HG03135 (cell line): ENCODE data around the gene SLC35B4.
"Not testable (repeated sequence)": the region's sequence is repeated elsewhere in the genome, so short reads cannot be mapped to it uniquely, and the experiment has no call there.

Source experiments
- ATAC-seq: cut with Tn5 transposase; IDR thresholded peaks from one replicate; pipeline ENCODE4 v1.9.1; 2021; ENCODE audit warnings: mild to moderate bottlenecking, moderate library complexity; ENCODE audit not compliant: unreplicated experiment

SLC35B4 gene

DNA sequence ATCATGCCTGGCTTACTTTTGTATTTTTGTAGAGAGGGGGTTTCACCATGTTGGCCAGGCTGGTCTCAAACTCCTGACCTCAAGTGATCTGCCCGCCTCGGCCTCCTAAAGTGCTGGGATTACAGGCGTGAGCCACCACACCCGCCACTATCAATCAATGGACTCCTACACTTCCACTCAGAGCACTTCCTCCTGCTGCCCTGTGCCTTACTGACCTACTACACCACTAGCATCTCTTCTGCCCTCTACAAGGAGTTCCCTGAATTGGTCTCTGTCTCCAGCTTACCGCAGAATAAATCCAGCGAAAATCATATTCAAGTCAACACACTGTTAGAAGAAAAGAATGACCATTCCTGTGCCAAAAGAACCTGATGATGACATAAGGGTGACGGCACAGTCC, 20.7 kb downstream of the SLC35B4 start:
- ATAC-seq = not testable (repeated sequence)

DNA sequence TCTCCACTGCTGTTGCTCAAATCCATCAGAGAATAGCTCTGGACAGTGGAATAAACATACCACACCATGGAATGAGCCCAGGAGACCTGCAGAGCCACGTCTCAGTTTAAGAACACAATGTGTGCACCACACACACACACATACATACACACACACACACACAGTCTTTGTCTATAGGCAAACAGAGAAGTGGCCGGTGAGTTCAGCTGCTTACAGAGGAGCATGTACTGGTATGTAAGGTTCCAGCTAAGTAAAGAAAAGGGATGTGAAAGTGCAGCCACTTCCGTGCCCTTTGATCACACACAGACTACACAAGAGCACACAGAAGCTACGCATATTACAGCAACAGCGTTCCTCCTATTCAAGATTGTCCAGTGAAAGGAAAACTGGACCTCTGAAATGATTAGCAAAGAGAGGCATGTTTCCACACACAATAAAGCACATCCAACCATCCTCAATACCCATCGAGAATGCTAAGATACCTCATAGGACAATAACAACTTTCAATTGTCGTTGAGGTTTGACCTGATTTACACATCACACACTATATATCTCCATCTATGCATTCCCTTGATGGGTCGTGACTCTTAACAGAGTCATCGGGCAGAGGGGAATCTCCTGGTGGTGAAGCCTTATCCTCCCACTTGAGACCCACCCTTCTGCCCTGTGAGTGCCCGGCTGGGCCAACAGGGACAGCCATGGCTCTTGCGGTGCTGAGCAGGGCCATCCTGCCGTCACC, 23.6 kb downstream of the SLC35B4 start:
- ATAC-seq = peak; percentile 100

DNA sequence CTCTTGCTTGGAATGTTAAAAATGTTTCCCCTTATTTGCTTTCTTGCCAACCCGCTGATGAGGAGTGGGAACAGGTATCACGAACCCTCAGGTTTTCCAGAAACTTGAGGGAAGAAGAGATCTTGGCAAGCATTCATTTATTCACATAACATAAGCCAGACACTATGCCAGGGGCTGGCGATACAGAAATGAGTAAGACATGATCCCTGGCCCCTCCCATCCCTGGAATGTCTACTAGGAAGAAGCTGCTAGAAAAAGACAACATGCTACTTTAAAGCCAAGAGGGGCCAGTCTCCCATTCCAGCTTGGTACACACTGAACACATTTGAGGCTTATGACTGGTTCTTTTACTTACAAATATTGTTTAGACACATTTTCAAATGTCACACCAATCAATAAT, 26.4 kb downstream of the SLC35B4 start:
- ATAC-seq = no peak

DNA sequence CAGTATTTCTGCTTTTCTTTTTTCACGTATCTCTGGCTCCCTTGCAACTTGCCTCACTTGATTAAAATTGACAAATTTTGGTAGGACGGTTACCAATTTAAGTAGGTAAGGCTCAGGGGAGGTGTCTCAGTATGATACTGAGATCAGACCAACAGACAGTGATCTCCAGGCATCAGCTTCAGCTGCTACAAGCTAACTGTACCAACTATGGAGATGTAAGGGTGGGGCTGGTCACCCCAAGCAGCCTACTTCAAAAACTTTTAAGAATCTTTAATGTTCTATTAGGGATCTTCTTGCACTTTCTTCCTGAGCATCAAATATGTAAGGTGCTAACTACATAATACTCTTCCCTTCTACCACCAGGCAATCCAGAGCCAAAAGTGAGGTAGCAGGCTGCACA, 26.9 kb downstream of the SLC35B4 start:
- ATAC-seq = no peak

DNA sequence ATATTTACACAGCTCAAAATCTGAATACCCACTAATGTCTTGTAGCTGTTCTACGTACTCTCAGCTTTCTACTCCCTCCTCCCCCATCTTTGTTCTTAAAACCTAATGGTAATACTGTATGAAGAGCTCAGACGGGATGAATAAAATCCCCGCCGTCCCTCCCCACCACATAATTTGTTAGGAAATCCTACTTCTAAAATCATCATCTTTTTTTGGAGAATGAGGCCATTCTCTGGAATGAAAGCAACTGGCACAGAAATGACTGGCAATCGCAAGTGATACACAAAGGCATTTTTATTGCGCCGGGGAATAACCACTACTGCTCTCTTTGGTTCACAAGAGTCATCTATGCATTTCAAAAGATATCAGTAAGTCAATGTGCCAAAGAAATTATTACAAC, 27.3 kb downstream of the SLC35B4 start:
- no peak for ATAC-seq

DNA sequence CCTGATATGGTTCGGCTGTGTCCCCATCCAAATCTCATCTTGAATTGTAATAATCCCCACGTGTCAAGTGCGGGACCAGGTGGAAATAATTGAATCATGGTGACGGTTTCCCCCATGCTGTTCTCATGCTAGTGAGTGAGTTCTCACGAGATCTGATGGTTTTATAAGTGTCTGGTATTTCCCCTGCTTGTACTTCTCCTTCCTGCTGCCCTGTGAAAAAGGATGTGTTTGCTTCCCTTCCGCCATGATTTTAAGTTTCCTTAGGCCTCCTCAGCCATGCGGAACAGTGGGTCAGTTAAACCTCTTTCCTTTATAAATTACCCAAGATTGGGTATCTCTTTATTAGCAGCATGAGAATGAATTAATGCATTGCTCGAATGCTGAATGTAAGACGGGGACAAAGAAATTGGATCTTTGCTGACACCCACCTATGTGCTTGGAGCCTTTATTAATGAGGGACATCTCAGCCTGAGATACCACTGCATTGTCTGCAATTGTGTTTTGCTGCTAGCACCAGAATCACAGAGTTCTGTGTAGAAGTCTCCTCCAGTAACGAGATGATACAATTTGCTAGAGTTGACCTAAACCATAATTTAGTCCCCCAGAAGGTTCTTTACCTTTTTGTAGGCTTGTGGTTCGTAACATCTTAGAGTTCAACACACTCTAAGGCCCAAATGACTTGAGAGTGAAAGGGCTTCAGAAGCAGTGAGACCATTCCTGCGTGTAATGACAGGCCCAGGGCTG, 28.6 kb downstream of the SLC35B4 start:
- ATAC-seq = no peak

DNA sequence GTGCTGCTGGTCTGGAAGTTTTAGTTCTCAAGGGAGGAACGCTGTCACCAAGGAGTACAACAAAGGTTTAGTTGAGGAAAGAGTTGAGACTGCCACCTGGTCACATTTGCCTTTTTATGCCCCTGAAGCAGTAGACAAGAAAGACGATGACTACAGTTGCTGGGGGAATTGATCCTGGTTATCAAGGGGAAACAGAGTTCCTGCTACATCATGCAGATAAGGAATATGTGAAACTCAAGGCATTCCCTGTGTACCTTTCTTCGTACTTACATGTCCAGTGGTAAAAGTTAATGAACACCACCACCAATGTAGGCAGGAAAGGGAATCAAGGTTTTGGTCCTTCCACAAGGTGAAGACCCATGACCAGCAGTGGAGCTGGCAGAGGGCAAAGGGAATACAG, 31.8 kb downstream of the SLC35B4 start:
- no peak for ATAC-seq

DNA sequence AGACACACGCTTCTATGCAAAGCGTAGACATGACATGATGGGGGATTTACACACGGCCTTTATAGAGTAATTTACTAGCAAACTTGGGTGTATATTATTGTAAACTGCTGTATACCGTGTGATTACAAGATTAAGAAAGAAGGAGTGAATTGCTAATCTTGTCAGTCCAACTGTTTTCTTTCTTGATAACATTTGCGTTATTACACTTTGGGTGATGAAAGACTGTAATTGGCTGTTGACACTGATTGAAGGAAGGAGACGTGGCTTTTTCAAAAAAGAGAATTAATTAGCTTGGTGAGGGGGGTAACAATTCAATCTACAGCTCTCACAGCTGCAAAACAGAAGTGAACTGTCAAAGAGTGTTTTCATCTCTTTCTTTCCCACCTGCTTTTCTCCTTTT, 32.7 kb downstream of the SLC35B4 start:
- ATAC-seq = no peak

DNA sequence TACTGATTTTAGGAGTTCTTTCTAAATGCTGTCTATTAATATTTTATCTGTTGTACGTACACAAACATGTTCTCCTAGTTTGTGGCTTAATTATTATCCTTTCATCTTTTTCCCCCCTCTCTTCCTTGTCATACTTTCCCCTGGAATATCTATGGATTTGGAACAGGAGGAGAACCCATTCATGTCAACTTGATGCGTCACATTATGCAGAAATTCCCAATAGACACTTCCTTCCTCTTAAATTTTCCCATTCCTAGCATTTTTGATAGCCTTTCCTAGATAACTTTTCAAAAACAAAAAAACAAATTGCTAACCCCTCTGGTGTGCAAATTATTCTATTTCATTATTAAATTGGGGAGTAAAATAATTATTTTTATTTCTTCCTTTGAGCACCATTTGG, 36.2 kb downstream of the SLC35B4 start:
- ATAC-seq = no peak

DNA sequence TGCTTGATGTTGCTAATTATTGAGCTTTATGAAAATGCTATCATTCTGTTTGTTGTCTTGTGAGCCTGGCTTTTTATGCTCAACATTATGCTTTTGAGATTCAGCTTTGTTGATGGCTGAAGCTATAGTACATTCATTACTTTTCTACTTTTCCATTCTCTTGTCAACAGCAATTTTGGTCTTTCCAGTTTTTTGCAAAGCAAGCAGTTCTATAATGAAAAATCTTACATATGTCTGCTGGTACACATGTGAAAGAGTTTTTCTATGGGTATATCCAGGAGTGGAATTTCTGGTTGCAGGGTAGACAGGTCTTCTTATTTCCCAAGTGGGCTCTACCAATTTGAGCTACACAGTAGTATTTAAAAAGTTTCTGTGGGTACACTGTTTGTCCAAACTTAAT, 36.8 kb downstream of the SLC35B4 start:
- ATAC-seq = no peak

DNA sequence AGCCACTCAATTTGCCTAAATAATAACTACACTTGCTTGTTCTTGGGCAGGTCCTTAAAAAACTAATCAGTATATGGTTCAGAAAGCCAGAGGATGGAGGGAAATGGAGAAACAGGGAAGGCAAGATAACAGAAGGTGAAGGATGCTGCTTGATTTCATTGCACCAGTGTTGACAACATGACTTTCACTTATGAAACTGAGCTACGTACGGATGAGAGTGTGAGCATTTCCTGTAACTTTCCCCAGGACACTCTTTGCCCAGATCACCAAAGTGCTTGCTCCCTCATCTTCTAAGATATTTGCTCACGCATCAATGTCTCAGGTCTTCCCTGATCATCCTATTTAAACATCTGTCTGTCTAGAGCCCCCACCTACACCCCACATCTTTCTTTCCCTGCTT, 37.4 kb downstream of the SLC35B4 start:
- no peak for ATAC-seq

DNA sequence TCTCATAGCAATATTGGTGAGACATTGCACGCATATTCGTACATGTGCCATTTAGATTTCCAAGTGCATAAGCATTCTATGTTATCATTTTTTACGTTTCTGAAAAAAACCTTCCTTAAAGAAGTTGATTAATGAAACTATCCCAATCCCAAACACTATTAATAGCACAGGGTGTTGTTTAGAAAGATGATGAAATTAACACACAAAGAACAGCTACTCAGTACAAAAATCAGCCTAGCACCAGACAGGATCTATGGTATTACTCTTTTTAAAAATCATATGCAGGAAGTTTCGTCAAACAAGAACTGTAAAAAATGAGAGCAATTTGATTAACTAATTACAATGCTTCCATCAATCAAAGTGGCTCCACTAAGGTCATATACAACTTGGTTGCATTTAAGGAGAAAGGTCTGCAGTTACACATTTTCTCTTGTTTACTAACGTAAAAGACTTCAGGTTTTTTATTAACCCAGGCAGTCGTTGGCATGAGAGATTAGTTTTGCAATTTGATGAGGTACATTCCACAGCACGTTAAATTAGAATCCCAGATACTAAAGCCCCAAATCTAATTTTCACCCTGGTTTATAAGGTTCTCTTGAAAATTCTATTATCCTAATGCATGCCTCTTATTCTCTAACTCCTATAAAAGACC, 38.1 kb downstream of the SLC35B4 start:
- no peak for ATAC-seq

DNA sequence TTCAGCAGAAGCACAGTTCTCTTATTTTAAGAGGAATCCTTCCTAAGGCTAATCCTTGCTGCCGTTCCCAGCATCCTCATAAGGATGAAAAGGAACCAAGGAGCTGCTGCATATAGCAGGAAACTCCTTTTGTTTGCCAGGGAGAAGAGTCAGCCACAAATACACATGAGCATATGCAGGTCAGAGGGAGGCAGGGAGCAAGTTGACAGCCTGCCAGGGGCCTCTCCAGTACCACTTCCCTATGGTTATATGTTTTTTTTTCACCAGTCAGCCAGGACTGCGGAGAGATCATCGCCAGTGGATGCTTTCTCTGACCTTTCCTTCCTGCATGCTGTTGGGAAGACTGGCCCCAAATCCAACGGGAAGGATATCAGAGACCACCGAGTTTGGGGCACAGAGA, 39.8 kb downstream of the SLC35B4 start:
- no peak for ATAC-seq

DNA sequence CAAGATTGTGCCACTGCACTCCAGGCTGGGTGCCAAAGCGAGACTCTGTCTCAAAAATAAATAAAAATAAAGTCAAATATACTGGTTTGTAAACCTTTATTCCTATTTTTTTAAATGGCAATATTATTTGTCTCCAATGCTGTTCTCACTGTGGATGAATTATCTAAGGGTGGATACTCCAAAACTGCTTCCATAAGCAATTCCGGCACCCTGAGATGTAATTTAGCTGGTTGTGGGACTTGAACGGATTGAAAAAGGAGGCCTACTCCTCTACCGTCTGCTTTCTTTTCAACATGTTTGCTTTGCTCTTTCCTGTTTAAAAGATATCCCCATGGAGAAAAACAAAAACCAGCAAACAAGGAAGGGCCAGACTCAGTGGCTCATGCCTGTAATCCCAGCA, 54.4 kb downstream of the SLC35B4 start:
- no peak for ATAC-seq

DNA sequence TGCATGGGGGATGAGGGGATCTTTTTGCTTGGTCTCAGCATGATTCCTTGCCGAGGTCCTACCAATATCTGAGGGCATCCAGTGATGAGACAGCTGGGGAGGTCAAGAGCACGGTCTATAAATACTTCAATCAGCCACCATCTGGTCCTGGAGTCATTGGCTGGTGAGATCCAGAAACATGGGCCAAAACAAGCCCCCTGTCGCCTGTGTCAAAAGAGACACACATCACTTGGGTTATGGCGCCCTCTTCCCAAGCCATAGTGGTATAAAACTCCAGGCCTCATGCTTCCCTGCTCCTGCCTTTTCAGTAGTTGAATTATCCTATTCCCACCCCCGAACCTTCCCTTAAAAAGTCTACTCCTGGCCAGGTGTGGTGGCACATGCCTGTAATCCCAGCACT, 60.9 kb downstream of the SLC35B4 start:
- no peak for ATAC-seq

DNA sequence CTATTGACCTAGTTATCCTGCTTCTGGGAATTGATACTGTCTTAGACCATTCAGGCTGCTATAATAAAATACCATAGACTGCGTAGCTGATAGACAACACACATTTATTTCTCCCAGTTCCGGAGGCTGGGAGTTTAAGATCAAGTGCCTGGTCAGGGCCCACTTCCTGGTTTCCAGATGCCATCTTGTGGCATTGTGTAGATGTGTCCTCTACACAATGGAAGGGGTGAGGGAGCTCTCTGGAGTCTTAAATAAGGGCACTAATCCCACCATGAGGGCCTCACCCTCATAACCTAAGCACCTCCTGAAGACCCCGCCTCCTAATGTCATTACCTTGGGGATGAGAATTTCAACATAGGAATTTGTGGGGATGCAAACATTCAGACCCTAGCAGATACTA, 62.4 kb downstream of the SLC35B4 start:
- no peak for ATAC-seq

DNA sequence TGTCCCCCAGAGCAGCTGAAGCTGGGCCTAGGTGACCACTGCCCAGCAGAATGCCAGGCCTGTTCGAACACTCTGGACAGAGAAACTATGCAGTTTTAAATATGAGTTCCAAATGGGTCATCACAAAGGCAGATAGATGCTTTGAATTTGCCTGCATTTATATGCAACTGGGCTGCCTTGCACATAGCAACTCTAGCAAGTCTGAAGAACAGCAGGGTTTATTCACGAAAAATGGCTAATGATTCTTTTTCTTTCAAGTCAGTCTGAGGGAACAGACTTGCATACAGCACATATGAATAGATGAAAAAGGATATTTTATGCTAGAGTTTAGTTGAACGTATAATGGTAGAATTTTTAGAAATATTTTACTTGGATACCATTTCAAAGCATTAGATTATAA, 68.5 kb downstream of the SLC35B4 start:
- no peak for ATAC-seq

DNA sequence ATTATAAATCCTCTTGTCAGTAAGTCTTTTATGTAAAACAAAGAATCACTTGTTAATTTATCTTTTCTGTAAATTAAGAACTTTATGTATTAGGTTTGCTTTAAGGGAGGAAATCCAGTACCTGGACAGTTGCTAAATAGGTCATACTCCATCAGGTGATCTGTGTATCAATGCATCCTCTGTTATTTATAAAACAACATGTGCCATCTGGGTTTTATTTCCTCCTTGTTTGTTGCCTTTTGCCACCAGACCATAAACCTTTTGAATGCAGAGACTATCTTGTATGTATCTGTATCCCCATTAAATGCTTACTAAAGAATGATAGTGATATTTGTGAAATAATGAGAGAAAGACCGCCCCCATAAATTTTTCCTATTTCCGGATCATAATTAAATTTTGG, 70.0 kb downstream of the SLC35B4 start:
- ATAC-seq = no peak

DNA sequence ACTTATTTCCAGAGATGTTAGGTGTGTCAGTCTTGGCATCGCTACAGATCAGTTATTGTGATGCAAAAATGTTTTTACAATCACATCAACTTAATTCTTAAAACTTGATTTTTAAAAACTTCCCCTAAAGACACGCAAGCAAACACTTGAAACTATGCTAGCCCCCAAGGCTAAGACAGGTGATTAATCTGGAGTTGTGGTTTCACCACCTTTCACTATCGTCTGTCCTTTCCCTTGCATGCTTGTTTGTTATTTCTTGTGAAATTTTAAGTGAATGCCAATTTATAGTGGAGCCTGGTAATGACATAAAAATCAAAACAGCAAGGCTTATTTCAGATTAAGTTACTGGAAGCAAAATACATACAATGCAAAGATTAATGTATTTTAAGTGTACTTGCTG, 70.4 kb downstream of the SLC35B4 start:
- ATAC-seq = no peak

DNA sequence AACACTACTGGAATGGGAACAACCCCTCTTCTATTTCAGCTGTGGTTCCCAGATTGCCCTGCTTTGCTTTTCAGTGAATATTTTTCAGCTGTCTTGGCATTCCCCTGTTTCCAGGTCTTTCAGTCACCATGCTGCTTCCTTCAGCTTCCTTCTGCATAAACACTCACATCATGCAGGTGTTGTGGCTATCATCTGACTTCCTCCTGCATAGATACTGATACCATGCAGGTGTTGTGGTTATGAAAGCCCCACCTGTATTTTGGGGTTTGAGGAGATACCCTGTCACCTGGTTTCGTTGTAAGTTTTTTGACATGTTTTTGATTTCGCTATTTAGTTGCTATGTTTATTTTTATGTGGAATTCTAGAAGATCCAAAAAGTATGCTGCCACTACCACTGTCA, 71.5 kb downstream of the SLC35B4 start:
- ATAC-seq = no peak
